ENCODE measurements around the gene UQCRC1. TPM values are rescaled to one million over a fixed set of nuclear protein-coding genes. Genes with fewer than 3 reads are reported as not detected.

Gene UQCRC1
- total RNA-seq, 1 donor from 2014 or later: 273 TPM

DNA sequence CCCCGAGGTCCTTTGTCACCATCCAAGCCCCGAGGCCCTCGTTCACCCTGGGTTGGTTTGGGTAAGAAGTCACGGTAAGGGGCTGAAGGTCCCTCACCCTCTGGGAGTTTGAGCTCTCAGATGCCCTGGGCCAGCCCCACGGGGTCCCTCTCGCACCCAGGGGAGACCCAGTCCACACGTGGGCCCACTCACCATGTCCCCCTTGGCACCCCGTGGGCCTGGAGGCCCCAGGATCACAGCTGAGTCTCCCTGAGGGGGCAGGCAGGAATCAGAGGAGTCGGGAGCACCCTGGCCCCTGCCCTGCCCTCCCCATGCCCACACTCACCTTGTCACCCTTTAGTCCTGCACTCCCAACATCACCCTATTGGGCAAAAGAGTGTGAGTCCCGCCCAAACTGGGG is 40.0 kb downstream of the UQCRC1 start:
- TF ChIP-seq, protein P1, sequence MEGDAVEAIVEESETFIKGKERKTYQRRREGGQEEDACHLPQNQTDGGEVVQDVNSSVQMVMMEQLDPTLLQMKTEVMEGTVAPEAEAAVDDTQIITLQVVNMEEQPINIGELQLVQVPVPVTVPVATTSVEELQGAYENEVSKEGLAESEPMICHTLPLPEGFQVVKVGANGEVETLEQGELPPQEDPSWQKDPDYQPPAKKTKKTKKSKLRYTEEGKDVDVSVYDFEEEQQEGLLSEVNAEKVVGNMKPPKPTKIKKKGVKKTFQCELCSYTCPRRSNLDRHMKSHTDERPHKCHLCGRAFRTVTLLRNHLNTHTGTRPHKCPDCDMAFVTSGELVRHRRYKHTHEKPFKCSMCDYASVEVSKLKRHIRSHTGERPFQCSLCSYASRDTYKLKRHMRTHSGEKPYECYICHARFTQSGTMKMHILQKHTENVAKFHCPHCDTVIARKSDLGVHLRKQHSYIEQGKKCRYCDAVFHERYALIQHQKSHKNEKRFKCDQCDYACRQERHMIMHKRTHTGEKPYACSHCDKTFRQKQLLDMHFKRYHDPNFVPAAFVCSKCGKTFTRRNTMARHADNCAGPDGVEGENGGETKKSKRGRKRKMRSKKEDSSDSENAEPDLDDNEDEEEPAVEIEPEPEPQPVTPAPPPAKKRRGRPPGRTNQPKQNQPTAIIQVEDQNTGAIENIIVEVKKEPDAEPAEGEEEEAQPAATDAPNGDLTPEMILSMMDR (conservative IDR thresholded peaks at IDR 0.05): no peak
- DNase-seq (ENCODE audit: extremely low spot score, unreplicated experiment): no peak
- Mint-ChIP-seq H3K9me3 (no peaks in the 10 kb centered on the region), H3K4me1 (ENCODE audit: unreplicated experiment) (no peaks in the 10 kb centered on the region), H3K36me3 (no peaks in the 10 kb centered on the region), H3K27ac (no peak overlapping the region), H3K27me3 (no peaks in the 10 kb centered on the region), H3K4me3 (no peak overlapping the region)

DNA sequence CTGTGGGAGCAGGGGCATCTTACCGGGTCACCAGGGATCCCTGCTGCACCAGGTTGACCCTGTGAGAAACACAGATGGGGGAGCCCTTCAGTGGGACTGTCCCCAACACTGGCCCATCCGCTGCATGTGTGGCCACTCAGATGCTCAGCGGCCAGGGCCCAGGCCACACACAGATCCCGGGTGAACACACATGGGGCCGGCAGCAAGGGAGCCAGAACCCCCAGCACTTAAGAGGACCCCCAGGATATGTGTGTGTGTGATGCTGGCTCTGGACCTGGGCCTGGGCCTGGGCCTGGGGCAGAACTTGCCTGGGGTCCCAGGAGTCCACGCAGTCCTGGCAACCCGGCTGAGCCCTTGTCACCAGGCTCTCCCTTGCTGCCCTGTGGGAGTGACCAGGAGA is 41.0 kb downstream of the UQCRC1 start:
- TF ChIP-seq, protein P1 (conservative IDR thresholded peaks at IDR 0.05): no peak
- no peak overlapping the region for H3K27ac Mint-ChIP-seq
- no peaks in the 10 kb centered on the region for H3K36me3 Mint-ChIP-seq
- no peaks in the 10 kb centered on the region for H3K9me3 Mint-ChIP-seq
- H3K27me3 Mint-ChIP-seq: no peaks in the 10 kb centered on the region
- no peaks in the 10 kb centered on the region for H3K4me1 Mint-ChIP-seq (ENCODE audit: unreplicated experiment)
- no peak overlapping the region for H3K4me3 Mint-ChIP-seq
- DNase-seq (ENCODE audit: extremely low spot score, unreplicated experiment): no peak

DNA sequence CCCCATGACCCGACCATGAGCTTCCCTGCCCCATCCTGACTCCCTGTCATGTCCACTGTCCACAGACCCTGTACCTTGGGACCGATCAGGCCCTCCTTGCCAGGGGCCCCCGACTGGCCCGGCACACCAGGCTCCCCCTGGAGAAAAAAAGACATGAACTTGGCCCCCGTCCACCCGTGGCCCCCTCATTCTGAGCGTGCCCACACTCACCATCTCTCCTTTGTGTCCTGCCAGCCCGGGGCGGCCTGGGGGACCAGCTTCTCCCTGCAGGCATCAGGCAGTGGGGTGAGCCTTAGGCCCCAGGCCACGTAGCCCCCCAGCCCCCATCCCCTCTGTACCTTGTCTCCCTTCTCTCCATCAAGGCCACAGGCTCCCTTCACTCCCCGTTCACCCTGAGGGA is 41.9 kb downstream of the UQCRC1 start:
- H3K4me1 Mint-ChIP-seq (ENCODE audit: unreplicated experiment): peaks cover 6% of the 10 kb centered on the region
- no peak overlapping the region for H3K27ac Mint-ChIP-seq
- DNase-seq (ENCODE audit: extremely low spot score, unreplicated experiment): no peak
- peaks cover 4% of the 10 kb centered on the region for H3K36me3 Mint-ChIP-seq
- TF ChIP-seq, protein P1 (conservative IDR thresholded peaks at IDR 0.05): no peak
- H3K4me3 Mint-ChIP-seq: no peak overlapping the region
- no peaks in the 10 kb centered on the region for H3K27me3 Mint-ChIP-seq
- no peaks in the 10 kb centered on the region for H3K9me3 Mint-ChIP-seq

DNA sequence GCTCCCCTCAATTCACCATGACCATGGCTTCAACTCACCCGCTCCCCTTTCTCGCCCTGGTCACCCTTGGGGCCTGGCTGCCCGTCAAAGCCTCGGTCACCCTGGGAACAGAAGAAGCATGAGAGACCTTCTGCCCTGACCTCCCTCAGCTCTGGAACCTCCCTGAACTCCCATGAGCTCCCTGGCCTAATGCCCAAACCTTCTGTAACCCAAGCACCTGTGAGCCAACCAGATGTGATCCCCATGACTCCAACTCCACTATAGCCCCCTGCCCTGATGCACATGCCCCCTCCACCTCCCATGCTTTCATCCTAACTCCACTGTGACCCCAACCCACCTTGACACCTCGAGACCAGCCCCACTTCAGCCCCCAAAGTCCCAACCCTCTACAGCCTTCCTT is 42.4 kb downstream of the UQCRC1 start:
- no peak for DNase-seq (ENCODE audit: extremely low spot score, unreplicated experiment)
- Mint-ChIP-seq H3K27ac (no peak overlapping the region), H3K9me3 (no peaks in the 10 kb centered on the region), H3K36me3 (peaks cover 4% of the 10 kb centered on the region), H3K4me1 (ENCODE audit: unreplicated experiment) (peaks cover 6% of the 10 kb centered on the region), H3K4me3 (no peak overlapping the region), H3K27me3 (no peaks in the 10 kb centered on the region)
- TF ChIP-seq, protein P1 (conservative IDR thresholded peaks at IDR 0.05): no peak

DNA sequence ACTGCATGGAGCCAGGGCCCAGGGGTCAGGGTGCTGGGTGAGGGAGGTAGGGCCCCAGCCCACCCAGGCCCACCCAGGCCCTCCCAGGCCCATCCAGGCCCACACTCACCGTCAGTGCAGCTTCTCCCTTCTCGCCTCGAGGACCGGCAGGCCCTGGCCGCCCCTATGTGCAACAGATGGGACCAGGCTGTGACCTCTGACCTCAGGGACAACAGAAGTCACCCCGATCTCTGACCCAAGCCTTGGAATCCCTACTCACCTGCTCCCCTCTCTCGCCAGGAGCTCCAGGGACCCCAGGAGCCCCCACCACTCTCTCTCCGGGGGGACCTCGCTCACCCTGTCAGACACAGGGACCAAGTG is 43.1 kb downstream of the UQCRC1 start:
- Mint-ChIP-seq H3K27me3 (no peaks in the 10 kb centered on the region), H3K4me1 (ENCODE audit: unreplicated experiment) (peaks cover 6% of the 10 kb centered on the region), H3K4me3 (no peak overlapping the region), H3K9me3 (no peaks in the 10 kb centered on the region), H3K27ac (no peak overlapping the region), H3K36me3 (peaks cover 4% of the 10 kb centered on the region)
- no peak for DNase-seq (ENCODE audit: extremely low spot score, unreplicated experiment)
- TF ChIP-seq, protein P1 (conservative IDR thresholded peaks at IDR 0.05): no peak

Data from type B pancreatic cell (in vitro differentiated cells).